D341Med (cell line): ENCODE data around the gene SERINC5.
"Not testable (repeated sequence)": the region's sequence is repeated elsewhere in the genome, so short reads cannot be mapped to it uniquely, and the experiment has no call there.

ENCODE experiments used
- DNase-seq: peaks from one replicate; pipeline ENCODE4 v3.0.0; 2012; ENCODE audit warnings: low spot score

Gene SERINC5

DNA sequence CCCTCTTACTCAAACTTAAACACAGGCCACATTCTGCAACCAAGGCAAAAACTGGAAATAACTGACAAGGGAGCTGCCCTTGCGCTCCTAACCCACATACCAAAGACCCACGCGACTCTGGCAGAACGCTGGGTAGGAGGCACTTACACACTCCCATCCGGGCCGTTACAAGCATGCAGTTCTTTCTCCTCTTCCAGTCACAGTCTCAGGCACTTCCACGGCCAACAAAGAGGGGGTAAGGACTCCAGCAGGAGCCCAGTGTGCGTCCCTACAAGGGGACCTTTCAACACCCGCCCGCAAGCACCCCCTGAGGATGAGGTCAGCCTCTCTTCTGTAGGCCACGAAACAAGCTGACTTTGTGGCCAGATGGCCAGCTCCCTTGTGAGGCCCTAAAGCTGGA lies 57.4 kb downstream of the SERINC5 start:
- DNase-seq = no peak

DNA sequence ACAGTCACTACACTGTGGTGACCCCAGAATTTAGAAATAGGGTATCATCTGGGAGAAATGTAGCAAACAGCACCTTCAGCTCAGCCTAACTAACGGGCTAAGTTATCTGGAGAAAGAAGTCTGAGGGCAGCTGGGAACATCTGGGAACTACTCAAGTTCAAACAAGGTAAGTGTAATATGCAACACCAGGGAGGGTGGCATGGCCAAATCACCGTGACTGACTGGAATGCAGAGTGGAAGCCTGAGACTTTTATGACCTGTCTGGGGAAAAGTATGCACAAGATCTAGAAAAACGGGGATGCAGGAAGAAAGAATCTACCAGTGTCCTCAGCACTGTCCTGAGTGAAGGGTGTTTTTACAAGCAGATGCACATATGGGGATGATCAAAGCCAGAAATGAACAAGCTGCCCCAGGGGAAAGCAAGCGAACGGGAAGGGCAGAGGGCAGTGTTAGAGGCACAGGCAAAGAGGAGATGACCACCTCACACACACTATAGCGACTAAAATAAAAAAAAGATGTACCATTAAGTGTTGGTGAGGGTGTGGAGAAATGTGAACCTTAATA lies 59.9 kb downstream of the SERINC5 start:
- DNase-seq = no peak

DNA sequence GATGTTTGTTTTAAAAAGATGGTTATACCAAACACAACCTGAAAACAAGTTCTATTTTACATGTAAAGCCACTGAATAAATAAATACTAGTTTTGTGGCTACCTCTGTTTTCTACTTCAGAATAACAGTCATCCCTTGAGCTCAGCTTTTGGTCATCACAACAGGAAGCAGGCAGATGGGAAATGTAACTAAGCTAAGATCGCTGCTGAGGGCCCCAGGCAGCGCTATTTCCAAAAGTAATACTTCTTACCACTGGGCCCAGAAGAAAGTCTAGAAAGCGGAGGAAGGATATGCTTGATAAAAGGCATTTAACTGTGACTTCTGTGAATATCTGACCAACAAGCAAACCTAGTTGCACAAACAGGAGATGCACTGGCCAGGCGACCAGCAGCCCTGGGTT lies 61.4 kb downstream of the SERINC5 start:
- DNase-seq = no peak

DNA sequence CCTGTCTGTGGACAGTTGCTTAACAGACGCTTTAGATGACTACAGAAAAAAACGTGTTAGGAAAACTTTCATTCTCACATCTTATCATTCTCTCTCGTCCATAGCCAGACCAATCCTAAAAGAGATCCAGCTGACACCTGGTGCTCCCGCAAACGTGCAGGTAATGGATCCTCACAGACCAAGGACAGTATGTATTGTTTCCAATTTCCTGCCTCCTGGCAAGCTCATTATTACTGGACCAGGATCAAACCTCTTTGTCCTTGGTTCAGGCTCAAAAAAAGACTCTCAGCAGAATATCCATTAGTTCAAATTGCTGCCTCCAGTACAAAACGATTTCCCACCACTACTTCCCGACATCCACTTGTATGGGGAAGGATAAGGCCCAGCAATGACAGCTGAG lies 62.4 kb downstream of the SERINC5 start:
- DNase-seq = no peak

DNA sequence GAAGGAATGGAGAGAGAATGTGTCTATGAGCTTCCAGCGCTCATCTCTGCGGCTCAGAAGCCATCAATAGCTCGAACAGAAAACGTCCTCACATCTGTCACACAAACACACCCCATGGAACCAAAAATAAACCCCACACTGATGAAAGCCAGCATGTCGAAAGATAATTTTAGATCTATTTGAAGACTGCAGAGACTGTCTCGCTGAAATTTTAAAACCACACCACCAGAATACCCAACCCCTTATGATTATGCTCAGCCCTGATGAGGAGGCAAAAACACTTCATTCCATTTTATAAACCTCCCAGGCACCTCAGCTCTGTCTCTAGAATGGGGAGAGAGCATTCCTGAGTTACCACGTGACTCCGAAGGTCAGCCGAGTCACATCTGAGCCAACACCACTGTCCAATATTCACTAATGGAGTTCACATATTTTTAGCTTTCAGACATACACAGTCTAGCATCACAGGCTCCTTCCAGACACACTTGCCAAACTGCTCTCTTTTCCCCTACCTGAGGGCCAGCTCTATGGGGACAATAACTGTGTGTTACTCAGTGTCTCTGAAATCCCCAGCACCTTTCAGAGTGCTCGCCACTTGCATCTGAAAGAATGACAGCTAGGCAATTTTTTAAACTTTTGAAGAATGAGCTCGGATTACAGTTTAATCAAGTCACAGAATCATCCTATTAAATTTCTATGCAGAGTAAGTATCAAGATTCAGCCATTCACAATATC lies 63.2 kb downstream of the SERINC5 start:
- DNase-seq = no peak

DNA sequence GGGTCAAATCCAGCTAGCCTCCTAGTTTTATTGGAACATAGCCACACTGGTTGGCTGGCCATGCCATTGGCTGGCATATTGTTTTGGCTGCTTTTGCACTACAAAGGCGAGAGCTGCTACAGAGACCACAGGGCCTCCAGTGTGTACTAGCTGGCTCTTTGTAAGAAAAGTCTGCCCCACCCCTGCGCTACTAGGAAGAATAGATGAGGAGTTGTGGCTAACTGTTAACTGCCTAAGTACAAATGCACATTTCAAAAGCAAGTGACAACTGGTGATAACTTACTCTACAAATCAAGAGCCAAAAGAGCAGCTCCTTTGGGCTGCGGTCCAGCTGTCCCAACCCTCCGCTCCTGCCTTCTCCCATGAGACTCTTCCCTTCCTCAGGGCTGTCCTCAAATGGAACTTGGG lies 63.9 kb downstream of the SERINC5 start:
- no peak for DNase-seq

DNA sequence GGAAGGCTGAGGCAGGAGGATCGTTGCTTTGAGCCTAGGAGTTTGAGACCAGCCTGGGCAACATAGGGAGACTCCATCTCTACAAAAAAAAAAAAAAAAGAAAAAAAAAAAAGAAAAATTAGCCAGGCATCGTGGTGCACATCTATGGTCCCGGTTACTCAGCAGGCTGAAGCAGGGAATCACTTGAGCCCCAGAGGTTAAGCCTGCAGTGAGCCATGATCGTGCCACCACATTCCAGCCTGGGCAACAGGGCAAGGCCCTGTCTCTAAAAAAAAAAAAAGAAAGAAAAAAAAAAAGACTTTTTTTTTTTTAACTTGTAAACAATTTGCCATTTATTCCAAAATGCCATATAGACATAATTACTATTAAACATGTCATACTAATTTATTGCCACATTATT lies 64.5 kb downstream of the SERINC5 start:
- no peak for DNase-seq

DNA sequence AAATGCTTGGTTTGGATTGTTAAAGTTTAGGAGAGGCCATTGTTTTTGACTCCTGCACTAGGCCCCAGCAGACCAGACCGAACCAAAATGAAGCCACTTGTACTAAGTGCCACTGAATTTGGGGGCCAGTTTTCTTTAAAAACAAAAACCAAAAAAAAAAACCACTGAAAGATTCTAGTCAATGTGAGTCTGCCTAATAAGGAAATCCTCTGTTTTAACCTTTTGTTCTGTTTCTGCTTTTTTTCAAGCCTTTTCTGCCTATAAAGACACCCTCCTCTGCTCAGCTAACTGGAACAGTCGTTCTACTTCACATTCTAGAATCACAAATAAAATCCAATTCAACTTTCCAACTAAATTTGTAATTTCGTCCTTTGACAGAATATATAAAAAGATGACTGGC lies 64.9 kb downstream of the SERINC5 start:
- DNase-seq = no peak

DNA sequence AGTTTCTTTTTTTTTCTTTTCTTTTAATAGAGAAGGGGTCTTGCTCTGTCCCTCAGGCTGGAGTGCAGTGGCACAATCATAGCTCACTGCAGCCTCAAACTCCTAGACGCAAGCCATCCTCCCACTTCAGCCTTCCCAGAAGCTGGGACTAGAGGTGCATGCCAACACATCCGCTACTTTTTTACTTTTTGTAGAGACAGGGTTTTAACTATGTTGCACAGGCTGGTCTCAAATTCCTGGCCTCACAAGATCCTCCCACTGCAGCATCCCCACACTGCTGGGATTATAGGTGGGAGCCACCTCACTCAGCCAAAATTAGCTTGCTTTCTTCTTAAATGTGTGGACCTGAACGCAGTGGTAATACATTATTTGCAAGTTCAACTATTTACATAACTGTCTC lies 66.1 kb downstream of the SERINC5 start:
- no peak for DNase-seq

DNA sequence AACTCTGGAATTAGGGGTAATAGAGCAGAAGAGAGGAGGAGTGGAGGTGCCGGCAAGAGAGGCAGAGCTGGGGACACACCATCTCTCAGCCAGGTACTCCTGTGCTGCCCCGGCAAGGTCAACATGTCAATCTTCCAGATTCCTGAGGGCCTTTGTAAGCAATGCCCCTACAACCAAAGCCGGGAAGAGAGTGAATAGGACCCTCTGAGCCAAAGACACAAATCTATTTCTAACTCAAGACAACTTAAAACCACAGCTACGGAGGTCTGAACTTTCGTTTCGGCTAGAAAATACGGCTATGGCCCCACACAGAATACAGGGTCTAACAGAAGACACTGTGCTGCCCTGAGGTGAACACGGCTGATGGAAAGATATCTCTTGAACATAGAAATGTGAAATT lies 66.6 kb downstream of the SERINC5 start:
- no peak for DNase-seq

DNA sequence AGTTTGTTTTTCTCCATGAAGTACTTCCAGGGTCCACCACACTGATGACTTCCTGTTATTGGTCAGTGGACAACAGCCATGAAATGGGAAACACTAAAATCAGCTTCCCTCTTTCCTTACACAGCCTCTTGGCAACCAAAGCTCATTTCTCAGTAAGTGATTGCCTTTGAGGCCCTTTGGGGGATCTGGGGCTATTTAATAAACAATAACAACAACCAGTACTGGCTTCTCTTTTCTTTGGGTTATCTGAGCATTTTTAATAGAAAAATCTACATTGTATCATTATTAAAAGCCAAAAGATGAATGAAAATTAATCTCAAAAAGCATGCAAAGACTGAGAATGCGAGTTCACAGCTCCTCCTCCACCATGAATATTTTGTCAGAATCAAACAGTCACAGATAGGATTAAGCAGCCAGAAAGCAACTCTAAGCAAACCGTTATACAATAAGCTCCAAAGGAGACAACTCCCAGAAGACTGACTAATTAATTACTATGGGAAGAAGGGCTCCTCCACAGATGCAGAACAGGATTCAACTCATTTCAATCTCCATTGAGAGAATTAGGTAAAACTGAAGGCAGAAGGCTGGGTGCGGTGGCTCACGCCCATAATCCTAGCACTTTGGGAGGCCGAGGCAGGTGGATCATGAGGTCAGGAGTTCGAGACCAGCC lies 68.3 kb downstream of the SERINC5 start:
- DNase-seq = peak; percentile 63

DNA sequence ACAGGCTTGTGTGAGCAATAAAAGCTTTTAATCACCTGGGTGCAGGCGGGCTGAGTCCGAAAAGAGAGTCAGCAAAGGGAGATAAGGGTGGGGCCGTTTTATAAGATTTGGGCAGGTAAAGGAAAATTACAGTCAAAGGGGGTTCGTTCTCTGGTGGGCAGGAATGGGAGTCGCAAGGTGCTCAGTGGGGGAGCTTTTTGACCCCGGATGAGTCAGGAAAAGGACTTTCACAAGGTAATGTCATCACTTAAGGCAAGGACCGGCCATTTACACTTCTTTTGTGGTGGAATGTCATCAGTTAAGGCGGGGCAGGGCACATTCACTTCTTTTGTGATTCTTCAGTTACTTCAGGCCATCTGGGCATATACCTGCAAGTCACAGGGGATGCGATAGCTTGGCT lies 70.3 kb downstream of the SERINC5 start:
- not testable (repeated sequence) for DNase-seq

DNA sequence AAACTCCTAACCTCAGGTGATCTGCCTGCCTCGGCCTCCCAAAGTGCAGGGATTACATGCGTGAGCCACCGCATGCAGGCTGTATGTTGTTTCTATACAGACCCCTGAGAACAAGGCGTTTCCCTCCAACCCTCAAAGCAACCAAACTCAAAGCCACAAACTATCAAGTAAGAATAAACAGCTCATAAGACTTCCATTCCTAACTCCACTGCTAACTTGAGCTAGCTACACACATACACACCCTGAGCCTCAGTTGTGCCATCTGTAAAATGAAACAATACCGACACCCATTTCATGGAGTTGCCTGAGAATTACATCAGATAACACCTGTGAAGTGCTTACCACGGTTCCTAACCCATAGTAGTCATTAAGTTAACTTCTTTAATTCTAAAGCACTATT lies 70.8 kb downstream of the SERINC5 start:
- DNase-seq = no peak

DNA sequence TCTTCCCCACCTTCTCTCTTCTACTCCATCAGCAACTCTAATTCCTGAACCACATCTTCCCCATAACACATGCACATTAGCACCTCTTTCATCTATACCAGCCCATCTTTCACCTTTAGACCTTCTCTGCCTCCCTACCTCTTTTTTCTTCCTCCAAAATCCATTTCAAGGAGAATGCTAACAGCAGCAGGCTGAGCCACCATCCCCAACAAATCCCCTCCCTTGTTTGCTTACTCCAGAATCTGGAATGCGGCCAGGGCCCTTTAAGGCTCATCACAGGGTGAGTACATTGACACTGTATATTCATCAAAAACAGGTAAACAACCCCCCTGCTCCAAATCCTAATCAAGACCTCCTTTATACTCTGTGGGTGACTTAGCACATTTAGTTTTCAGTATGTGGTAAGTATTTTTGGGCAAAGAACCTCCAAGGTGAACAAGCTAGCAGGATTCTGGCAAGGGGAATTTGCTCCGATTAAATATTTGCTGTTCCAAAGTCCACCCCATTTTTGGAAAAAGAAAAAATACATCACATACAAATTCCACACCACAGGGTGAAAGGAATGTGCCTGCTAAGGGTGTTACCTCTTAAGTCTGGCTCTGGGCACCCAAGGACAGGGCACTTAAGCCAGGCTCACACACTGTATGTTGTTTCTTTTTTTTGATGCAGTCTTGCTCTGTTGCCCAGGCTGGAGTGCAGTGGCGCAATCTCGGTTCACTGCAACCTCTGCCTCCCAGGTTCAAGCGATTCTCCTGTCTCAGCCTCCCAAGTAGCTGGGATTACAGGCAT lies 71.4 kb downstream of the SERINC5 start:
- DNase-seq = peak; percentile 41

DNA sequence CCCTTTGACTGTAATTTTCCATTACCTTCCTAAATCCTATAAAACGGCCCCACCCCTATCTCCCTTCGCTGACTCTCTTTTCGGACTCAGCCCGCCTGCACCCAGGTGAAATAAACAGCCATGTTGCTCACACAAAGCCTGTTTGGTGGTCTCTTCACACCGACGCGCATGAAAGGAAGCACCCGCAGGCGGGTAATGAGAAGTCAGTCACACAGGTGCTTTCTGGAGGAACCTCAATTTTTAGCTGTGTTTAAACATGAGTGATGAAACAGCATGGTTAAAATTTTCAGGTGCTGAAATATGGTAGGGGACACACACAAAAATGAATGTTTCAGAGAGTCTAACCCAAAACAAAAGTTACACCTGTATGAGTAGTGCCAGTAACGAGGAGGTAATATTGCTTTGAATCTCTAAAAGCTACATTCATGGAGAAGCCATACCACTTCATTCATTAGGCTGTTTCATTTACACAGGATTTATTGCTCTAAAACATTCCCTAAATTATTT lies 72.1 kb downstream of the SERINC5 start:
- not testable (repeated sequence) for DNase-seq

DNA sequence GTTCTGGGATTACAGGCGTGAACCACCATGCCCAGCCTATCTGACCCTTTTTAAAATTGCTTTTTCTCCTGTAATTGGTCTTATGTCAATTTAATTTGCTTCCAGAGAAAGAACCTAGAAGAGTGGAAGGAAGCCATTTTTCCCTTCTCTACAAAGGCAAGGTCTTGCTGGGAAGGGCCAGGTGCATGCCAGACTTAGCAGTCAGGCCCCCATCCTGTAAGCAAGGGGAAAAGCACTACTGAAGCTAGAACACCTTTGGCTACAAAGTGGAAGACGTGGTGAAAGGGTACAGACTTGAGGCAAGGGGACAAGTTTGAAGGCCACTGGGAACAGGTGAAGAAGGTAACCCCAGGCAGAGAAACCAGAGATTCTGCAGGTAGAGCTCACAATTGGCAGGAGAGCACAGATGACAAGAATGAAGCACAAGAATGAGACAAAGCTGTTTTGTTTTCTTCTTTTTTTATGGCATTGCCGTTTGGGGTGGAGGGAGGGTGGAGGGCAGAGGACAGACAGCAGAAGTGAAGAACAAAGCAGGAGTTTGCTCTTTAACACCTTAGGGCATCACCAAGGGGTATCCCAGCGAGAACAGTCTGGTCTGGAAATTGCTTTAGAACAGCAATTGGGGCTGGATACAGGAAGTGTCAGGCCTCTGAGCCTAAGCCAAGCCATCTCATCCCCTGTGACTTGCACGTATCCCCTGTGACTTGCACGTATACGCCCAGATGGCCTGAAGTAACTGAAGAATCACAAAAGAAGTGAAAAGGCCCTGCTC lies 72.9 kb downstream of the SERINC5 start:
- no peak for DNase-seq

DNA sequence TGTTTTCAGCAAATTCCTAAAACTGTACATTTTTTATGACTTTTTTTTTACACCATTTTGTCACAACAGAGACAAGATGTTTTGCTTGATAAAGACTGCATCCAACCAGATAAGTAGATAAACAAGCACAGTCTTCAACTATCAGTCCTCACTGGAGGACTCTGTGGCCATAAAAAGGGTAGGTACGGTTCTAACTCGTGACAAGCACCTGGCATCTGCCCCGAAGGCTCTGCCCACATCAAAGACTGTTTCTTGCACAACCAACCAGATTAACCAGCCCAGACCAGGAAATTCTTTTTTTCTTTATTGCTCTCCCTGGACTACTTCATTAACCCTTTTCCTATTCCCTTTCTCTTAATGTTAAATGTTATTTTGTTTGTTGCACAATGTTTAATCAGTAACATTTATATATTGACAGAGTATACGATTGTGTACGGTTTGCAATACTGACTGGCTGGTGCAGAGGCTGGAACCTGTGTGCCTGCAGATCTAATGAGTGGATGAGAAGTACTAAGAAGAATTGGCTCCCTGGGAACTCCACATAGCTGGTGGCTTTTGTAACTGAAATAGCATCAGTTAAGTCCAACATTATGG lies 74.1 kb downstream of the SERINC5 start:
- no peak for DNase-seq

DNA sequence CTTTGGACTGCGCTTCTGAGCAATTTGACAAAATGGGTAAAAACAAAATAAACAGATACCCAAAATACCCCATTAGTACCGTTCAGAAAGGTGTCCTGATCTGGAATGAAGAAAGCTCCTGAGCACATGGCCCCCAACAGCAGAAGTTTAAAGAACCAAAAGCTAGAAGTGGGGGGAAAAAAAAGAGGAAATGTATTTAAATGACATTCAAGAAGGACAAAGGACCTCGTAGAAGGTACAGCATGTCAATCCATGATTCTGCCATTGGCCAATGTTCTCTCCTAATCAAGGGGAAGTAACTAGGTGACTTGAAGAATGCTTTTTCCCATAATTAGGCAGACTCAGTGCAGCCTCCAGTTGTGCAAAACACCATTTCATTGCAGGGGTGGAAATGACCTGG lies 78.6 kb downstream of the SERINC5 start:
- no peak for DNase-seq

DNA sequence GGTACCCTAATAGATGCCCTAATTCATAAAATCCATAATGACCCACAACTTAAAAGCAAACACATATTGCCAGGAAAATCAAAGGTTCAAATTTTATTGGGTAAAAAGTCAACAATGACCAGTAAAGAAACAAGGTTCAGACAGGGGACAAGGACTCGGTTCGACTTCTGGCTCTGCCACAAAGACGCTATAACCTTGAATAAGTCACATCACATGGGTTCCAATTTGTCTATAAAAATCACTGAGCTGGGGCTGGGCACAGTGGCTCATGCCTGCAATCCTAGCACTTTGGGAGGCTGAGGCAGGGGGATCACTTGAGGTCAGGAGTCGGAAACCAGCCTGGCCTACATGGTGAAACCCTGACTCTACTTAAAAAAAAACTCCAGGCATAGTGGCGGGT lies 80.5 kb downstream of the SERINC5 start:
- no peak for DNase-seq

DNA sequence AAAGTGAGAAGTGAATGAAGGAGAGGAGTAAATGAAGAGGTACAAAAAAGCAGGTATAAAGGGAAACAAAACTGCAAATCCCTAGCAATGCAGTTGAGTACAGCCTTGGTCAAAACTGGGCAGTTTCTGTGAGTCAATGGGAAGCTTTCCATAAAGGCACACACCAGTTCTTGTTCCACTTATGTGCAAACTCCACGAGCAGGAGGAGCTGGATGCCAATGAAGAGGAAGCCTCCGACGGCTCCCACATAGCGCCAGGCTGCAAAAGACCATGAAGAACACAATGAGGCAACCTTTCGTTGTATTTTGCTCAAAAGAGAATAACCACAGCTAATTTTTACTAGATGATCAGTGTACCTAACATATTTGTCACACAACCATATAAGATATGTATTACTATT lies 81.1 kb downstream of the SERINC5 start:
- DNase-seq = no peak

DNA sequence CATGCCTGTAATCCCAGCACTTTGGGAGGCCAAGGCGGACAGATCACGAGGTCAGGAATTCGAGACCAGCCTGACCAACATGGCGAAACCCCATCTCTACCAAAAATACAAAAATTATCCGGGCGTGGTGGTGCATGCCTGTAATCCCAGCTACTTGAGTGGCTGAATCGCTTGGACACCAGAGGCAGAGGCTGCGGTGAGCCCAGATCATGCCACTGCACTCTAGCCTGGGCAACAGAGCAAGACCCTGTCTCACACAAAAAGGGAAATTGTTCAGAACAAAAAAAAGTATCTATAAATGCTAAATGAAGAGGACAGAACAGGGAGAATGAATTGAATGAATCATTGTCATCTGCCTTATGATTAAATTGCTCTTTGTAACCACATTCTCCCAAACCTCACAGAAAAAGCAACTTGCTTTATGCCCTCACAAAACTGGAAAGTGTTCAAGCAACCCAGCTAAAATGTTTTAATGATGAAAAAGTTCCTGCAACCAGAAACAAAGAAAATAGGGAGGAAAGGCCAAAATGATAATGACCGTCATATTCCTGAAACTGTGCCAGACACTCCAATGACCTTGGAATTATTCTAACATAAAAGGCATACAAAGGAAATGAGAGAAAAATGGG lies 83.7 kb downstream of the SERINC5 start:
- DNase-seq = no peak
